Pancreas (tissue), 10 donors: ENCODE data around the gene TM2D3. TPM values are rescaled to one million over a fixed set of nuclear protein-coding genes. Genes with fewer than 3 reads are reported as not detected.

Experiments used
- ATAC-seq, 4 donors: fragments of 200-7000 bp; cut with Tn5 transposase; one replicate each; pipeline versions ENCODE4 v1.8.0 to v1.9.1; 2020; ENCODE audit warnings: mild to moderate bottlenecking in 4 of 4, moderate library complexity in 4 of 4
- DNase-seq, 6 donors: peaks; one replicate each; pipeline ENCODE4 v3.0.0-alpha.2; 2020
- FAIRE-seq: peaks from 2 replicates; lab custom pipeline; 2012; peaks lifted over from hg19 to GRCh38; lab: Jason Lieb, UNC
- H3K27ac ChIP-seq, 4 donors: fragments of 200-600 bp; sonication (generic); 1 replicate in 3 of 4; 2 replicates in 1 of 4; pipeline versions ENCODE4 v1.5.0 to v1.8.0; 2020
- H3K27me3 ChIP-seq, 4 donors: fragments of 200-600 bp; one replicate each; pipeline ENCODE4 v1.8.0; 2021
- H3K36me3 ChIP-seq, 3 donors: fragments of 200-600 bp; sonication (generic) in 1 of 3; one replicate each; pipeline versions ENCODE4 v1.5.0 to v1.8.0; 2020 to 2021
- H3K4me1 ChIP-seq, 3 donors: fragments of 200-600 bp; one replicate each; pipeline ENCODE4 v1.8.0; 2021
- H3K4me3 ChIP-seq, 4 donors: fragments of 200-600 bp; sonication (generic) in 2 of 4; one replicate each; pipeline versions ENCODE4 v1.5.0 to v1.8.0; 2020 to 2021
- H3K9me3 ChIP-seq, 4 donors: fragments of 200-600 bp; one replicate each; pipeline ENCODE4 v1.8.0; 2021
- WGBS, 2 donors: extraction: QIAGEN DNeasy Blood & Tissue Kit; methylation state at CpG; one replicate each; pipeline ENCODE4 v1.1.7; 2013; 5-methylcytosine and 5-hydroxymethylcytosine counted together
- intact Hi-C, 3 donors: fragments of 100-400 bp; cut with DNase I; formaldehyde crosslinking; loops; one replicate each; pipeline versions ENCODE4 v1.11.1 to v1.14.2; 2022
- polyA plus RNA-seq, 2 donors: library from polyadenylated mRNA; stranded (reverse); fragments of 200-250 nt; gene quantifications; one replicate each; pipeline ENCODE4 v1.2.3, GENCODE V29; 2013
- total RNA-seq, 6 donors: library from RNA; stranded (reverse); fragmentation: NEBNext Ultra II Directional in 4 of 6; extraction: Animal tissue kit (Norgen Biotek cat#: 25700) in 4 of 6; gene quantifications; one replicate each; pipeline versions ENCODE4 v1.2.1 to v1.2.4, GENCODE V29; 2021 to 2023
- TF ChIP-seq, protein P1 (sequence below), 4 donors: fragments of 200-600 bp; sonication (generic) in 3 of 4; IDR thresholded peaks; one replicate each; pipeline versions ENCODE4 v1.5.0 to v1.8.0; 2021; ENCODE audit warnings: antibody characterized with exemption in 4 of 4
- donor health status: healthy with polysubstance abuse.
- donor health status: DM: no; HTN: no; CAD: no; lungs with moderate emphysema.
- donor health status: DM: no; HTN: no; CAD: no.
- donor health status: control.
- donor health status: control.
- donor health status: Bipolar disorder and iron deficiency.
- donor health status: DM: yes; HTN: yes; CAD: no.
- donor health status: DM: no; HTN: no; CAD: no.
- donor health status: DM: no; HTN: no; CAD: no.
- donor health status: DM: yes; HTN: yes; CAD: no.

TM2D3 gene
- total and polyA plus RNA-seq, 8 donors: 16.0 to 42.8 (median 20.2) TPM

DNA sequence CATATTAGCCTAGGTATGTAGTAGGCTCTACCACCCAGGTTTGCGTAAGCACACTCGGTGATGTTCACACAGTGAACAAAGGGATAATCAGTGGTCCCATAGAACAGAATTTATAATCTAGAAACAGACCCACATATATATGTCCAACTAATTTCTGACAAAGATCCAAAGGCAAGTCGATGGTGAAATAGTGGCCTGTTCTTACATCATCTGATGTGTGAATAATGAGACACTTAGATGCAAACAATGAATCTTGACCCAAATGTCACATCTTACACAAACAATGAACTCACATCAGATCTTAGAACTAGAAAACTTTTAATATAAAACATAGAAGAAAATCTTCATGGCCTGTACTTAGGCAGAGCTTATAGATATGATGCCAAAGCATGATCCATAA, 17.6 kb upstream of the TM2D3 start:
- intact Hi-C loops: no loop called here

DNA sequence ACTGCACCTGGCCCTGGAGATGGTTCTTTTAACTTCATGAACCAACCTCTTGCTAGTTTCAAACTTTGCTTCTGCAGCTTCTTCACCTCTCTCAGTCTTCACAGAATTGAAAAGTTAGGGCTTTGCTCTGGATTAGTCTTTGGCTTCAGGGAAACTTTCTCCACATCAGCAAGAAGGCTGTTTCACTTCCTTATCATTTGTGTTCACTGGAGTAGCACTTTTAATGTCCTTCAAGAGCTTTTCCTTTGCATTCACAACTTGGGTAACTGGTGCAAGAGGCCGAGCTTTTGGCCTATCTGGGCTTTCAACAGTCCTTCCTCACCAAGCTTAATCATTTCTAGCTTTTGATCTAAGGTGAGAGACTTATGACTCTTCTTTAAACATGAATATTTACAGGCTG, 15.7 kb upstream of the TM2D3 start:
- TF ChIP-seq, protein P1, sequence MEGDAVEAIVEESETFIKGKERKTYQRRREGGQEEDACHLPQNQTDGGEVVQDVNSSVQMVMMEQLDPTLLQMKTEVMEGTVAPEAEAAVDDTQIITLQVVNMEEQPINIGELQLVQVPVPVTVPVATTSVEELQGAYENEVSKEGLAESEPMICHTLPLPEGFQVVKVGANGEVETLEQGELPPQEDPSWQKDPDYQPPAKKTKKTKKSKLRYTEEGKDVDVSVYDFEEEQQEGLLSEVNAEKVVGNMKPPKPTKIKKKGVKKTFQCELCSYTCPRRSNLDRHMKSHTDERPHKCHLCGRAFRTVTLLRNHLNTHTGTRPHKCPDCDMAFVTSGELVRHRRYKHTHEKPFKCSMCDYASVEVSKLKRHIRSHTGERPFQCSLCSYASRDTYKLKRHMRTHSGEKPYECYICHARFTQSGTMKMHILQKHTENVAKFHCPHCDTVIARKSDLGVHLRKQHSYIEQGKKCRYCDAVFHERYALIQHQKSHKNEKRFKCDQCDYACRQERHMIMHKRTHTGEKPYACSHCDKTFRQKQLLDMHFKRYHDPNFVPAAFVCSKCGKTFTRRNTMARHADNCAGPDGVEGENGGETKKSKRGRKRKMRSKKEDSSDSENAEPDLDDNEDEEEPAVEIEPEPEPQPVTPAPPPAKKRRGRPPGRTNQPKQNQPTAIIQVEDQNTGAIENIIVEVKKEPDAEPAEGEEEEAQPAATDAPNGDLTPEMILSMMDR (IDR thresholded peaks at IDR 0.05): no peak
- intact Hi-C loops: no loop called here
- H3K9me3 ChIP-seq: no peaks in the 10 kb centered on the region
- H3K4me1 ChIP-seq: no peaks in the 10 kb centered on the region
- DNase-seq: no peak
- H3K27ac ChIP-seq: no peak overlapping the region
- no peak overlapping the region for H3K4me3 ChIP-seq
- 93 to 100% methylated on average over 1 of the region's 1 CpG for WGBS, 2 donors
- no peaks in the 10 kb centered on the region for H3K27me3 ChIP-seq
- FAIRE-seq: no peak
- ATAC-seq: no peak
- H3K36me3 ChIP-seq: peaks cover 0 to 23% (median 0%) of the 10 kb centered on the region in 3 donors

More for the DNA sequence above, 17.6 kb upstream of the TM2D3 start:
- TF ChIP-seq, protein P1 (IDR thresholded peaks at IDR 0.05): no peak
- no peak for FAIRE-seq
- Histone ChIP-seq H3K4me3 (no peak overlapping the region), H3K27ac (no peak overlapping the region), H3K4me1 (no peaks in the 10 kb centered on the region), H3K9me3 (no peaks in the 10 kb centered on the region), H3K27me3 (no peaks in the 10 kb centered on the region), H3K36me3 (peaks cover 0 to 37% (median 0%) of the 10 kb centered on the region in 3 donors)
- ATAC-seq: no peak
- WGBS, 2 donors: 93 to 96% methylated on average over 3 of the region's 3 CpGs
- DNase-seq: no peak

DNA sequence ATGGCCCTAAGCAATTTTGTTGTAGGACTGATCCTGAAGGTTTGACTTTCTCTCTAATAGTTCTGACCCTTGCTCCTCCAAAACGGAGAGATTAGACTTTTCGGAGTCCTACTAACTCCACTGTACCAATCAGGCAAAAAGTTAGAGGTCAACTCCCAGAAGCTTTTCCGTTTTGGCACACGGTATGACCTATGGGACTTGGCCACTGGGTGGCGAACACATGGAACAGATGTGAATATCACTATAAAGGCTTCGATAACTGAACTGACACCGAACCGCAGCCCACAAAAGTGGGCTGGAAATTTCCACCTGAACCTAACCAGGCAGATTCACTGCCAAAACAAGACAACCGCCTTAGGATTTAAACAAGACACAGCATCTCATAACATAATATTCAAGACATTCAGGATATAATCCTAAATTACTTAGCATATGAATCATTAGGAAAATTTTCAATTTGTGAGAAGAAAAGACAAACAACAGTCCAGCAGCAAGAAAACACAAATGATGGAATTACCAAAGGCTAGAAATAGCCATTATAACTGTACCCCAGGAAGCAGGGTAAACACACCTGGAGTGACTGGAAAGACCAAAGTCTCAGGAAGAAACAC, 12.2 kb upstream of the TM2D3 start:
- DNase-seq (no peak), FAIRE-seq (no peak), ATAC-seq (peak in 1 of 4 donors; percentile 39)
- no peaks in the 10 kb centered on the region for H3K9me3 ChIP-seq
- WGBS, 2 donors: 82 to 87% methylated on average over 9 of the region's 9 CpGs
- intact Hi-C loops: no loop called here
- no peak overlapping the region for H3K27ac ChIP-seq
- peaks cover 0 to 13% (median 0%) of the 10 kb centered on the region in 3 donors for H3K36me3 ChIP-seq
- no peaks in the 10 kb centered on the region for H3K27me3 ChIP-seq
- H3K4me3 ChIP-seq: no peak overlapping the region
- TF ChIP-seq, protein P1 (IDR thresholded peaks at IDR 0.05): no peak
- H3K4me1 ChIP-seq: no peaks in the 10 kb centered on the region

DNA sequence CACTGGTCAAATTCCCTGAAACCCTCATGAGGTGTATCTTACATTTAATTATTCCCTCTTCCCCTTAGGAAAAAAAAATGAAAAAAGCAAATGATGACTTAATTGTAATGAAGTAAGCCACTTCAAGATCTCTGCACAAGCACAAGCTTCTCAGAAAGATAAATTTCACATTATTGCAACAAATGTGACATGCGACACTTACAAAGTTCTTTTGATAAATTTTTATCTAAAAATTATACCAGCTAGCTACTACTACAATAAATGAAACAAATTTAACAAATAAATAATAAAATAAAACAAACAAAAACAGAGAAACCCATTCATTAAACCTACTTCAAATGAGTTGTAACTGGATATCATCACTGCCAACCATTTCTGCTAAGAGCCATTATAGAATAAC, 10.0 kb upstream of the TM2D3 start:
- Histone ChIP-seq H3K27me3 (no peaks in the 10 kb centered on the region), H3K9me3 (no peaks in the 10 kb centered on the region), H3K27ac (no peak overlapping the region), H3K4me1 (no peaks in the 10 kb centered on the region), H3K4me3 (no peak overlapping the region), H3K36me3 (no peaks in the 10 kb centered on the region)
- no peak for DNase-seq
- intact Hi-C loops: no loop called here
- 94 to 97% methylated on average over 1 of the region's 1 CpG for WGBS, 2 donors
- no peak for ATAC-seq
- TF ChIP-seq, protein P1 (IDR thresholded peaks at IDR 0.05): no peak
- FAIRE-seq: no peak

DNA sequence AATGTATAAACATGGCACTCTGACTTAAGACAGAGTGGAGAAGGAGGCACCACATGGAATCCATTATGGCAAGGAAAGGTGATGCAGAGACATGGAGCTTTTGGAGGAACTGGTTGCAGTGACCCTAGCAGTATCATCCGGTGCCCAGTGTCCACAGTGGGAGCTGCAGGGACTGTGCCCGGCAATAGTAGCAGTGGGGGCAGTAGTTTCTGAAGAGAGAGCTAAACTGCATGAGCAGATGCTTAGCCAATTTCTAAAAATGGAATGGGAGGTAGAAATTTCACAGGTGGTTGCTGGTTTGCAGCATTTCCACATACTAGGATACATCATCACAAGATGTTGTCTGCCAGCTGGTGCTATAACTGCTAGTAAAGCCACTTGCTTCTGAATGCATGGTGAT, 7.8 kb upstream of the TM2D3 start:
- no peaks in the 10 kb centered on the region for H3K27me3 ChIP-seq
- no peak overlapping the region for H3K4me3 ChIP-seq
- no peaks in the 10 kb centered on the region for H3K36me3 ChIP-seq
- 94 to 100% methylated on average over 2 of the region's 2 CpGs for WGBS, 2 donors
- H3K9me3 ChIP-seq: no peaks in the 10 kb centered on the region
- ATAC-seq (no peak), DNase-seq (no peak), FAIRE-seq (no peak)
- TF ChIP-seq, protein P1 (IDR thresholded peaks at IDR 0.05): no peak
- H3K27ac ChIP-seq: no peak overlapping the region
- H3K4me1 ChIP-seq: no peaks in the 10 kb centered on the region
- intact Hi-C loops: no loop called here
